OCI-LY1 (cell line): Measurements from ENCODE around the gene ZBTB46.
"Not testable (repeated sequence)": the region's sequence is repeated elsewhere in the genome, so short reads cannot be mapped to it uniquely, and the experiment has no call there.

Source experiments
- EZH2 ChIP-seq: fragments of 200-600 bp; sonication (generic), shearing (Covaris generic); IDR thresholded peaks from 2 replicates; pipeline ENCODE4 v1.8.0; 2017; ENCODE audit warnings: borderline replicate concordance, mixed run types, mild to moderate bottlenecking, antibody characterized with exemption, low read length, moderate library complexity, mixed read lengths
- TF ChIP-seq, protein P1 (sequence below): fragments of 200-600 bp; sonication (generic), shearing (Covaris generic); IDR thresholded peaks from 2 replicates; pipeline ENCODE4 v1.5.1; 2017; ENCODE audit warnings: mild to moderate bottlenecking, antibody characterized with exemption, low read length, moderate library complexity, mixed read lengths

- TF ChIP-seq EZH2 = not testable (repeated sequence)
- TF ChIP-seq, protein P1, sequence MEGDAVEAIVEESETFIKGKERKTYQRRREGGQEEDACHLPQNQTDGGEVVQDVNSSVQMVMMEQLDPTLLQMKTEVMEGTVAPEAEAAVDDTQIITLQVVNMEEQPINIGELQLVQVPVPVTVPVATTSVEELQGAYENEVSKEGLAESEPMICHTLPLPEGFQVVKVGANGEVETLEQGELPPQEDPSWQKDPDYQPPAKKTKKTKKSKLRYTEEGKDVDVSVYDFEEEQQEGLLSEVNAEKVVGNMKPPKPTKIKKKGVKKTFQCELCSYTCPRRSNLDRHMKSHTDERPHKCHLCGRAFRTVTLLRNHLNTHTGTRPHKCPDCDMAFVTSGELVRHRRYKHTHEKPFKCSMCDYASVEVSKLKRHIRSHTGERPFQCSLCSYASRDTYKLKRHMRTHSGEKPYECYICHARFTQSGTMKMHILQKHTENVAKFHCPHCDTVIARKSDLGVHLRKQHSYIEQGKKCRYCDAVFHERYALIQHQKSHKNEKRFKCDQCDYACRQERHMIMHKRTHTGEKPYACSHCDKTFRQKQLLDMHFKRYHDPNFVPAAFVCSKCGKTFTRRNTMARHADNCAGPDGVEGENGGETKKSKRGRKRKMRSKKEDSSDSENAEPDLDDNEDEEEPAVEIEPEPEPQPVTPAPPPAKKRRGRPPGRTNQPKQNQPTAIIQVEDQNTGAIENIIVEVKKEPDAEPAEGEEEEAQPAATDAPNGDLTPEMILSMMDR = not testable (repeated sequence)
Measured at GRCh38 chr20:63776875-63777274, 54.2 kb downstream of the ZBTB46 start.
